Hepatocyte (in vitro differentiated cells): Measurements from ENCODE around the gene GPAM.

Experiments used
- CTCF ChIP-seq: fragments of 200-600 bp; sonication (generic); IDR thresholded peaks from 2 replicates; pipeline ENCODE4 v1.5.1; 2016; ENCODE audit warnings: antibody characterized with exemption, mild to moderate bottlenecking; ENCODE audit not compliant: poor library complexity
- EZH2 ChIP-seq: fragments of 200-600 bp; sonication (generic); IDR thresholded peaks from 2 replicates; pipeline ENCODE4 v1.6.1; 2016; ENCODE audit warnings: antibody characterized with exemption, mild to moderate bottlenecking, borderline replicate concordance
- EZH2phosphoT487 ChIP-seq: fragments of 200-600 bp; sonication (generic); IDR thresholded peaks from one replicate; pipeline ENCODE4 v1.6.1; 2018; ENCODE audit warnings: antibody characterized with exemption, mild to moderate bottlenecking, low read depth, moderate library complexity; ENCODE audit not compliant: unreplicated experiment, severe bottlenecking

GRCh38 chr10:112216966-112217365 lies 33.4 kb upstream of the GPAM start:
- TF ChIP-seq CTCF, result no peak
- TF ChIP-seq EZH2, result no peak
- no peak for TF ChIP-seq EZH2phosphoT487
